Suprapubic skin (tissue), 4 donors: ENCODE measurements around the gene NFIB. TPM values are rescaled to one million over a fixed set of nuclear protein-coding genes. Genes with fewer than 3 reads are reported as not detected.

Experiments used
- DNase-seq, 2 donors: peaks; one replicate each; pipeline ENCODE4 v3.0.0-alpha.2; 2019; ENCODE audit warnings: low spot score in 2 of 2
- H3K27ac ChIP-seq: fragments of 200-600 bp; sonication (generic); one replicate; pipeline ENCODE4 v1.5.1; 2019
- H3K27me3 ChIP-seq: fragments of 200-600 bp; sonication (generic); one replicate; pipeline ENCODE4 v1.5.1; 2019
- H3K36me3 ChIP-seq: fragments of 200-600 bp; sonication (generic); one replicate; pipeline ENCODE4 v1.5.1; 2019
- H3K4me1 ChIP-seq: fragments of 200-600 bp; sonication (generic); one replicate; pipeline ENCODE4 v1.5.1; 2019
- H3K4me3 ChIP-seq: fragments of 200-600 bp; sonication (generic); one replicate; pipeline ENCODE4 v1.5.1; 2019; ENCODE audit warnings: mild to moderate bottlenecking
- H3K9me3 ChIP-seq: fragments of 200-600 bp; sonication (generic); one replicate; pipeline ENCODE4 v1.5.1; 2019
- EP300 ChIP-seq: sonication (generic); formaldehyde crosslinking; IDR thresholded peaks from one replicate; pipeline ENCODE4 v1.6.1; 2017; ENCODE audit warnings: antibody characterized with exemption
- POLR2A ChIP-seq, 2 donors: fragments of 450-650 bp; IDR thresholded peaks; one replicate each; pipeline ENCODE4 v1.6.1; 2017; ENCODE audit warnings: antibody characterized with exemption in 2 of 2, mild to moderate bottlenecking in 2 of 2, moderate library complexity in 2 of 2
- POLR2AphosphoS5 ChIP-seq, 3 donors: sonication (generic); formaldehyde crosslinking; IDR thresholded peaks; one replicate each; pipeline ENCODE4 v1.6.1; 2017; ENCODE audit warnings: antibody characterized with exemption in 3 of 3
- WGBS: methylation state at CpG from one replicate; pipeline ENCODE4 v1.1.5; 2018; 5-methylcytosine and 5-hydroxymethylcytosine counted together
- total RNA-seq, 4 donors: library from RNA; depleted of rRNA; stranded (reverse); fragments of >200 nt; gene quantifications; one replicate each; pipeline ENCODE4 v1.1.0, GENCODE V29; 2016
- TF ChIP-seq, protein P1 (sequence below), 2 donors: fragments of 200-600 bp in 1 of 2; fragments of 450-650 bp in 1 of 2; sonication (generic) in 1 of 2; IDR thresholded peaks; one replicate each; pipeline ENCODE4 v1.5.1; 2016 to 2019; ENCODE audit warnings: antibody characterized with exemption in 2 of 2, mild to moderate bottlenecking in 1 of 2, moderate library complexity in 1 of 2

Gene NFIB
- total RNA-seq, 4 donors from 2014 or later: 90.4 to 204 (median 112) TPM

GRCh38 chr9:14216612-14217194, 97.2 kb downstream of the NFIB start:
- no peak for DNase-seq
- no peak overlapping the region for H3K4me3 ChIP-seq
- WGBS: 93% methylated on average over 1 of the region's 1 CpG
- no peaks in the 10 kb centered on the region for H3K27me3 ChIP-seq
- H3K9me3 ChIP-seq: no peaks in the 10 kb centered on the region
- no peak overlapping the region for H3K27ac ChIP-seq
- H3K4me1 ChIP-seq: peaks cover 55% of the 10 kb centered on the region
- TF ChIP-seq POLR2A (IDR thresholded peaks at IDR 0.05) (no peak), EP300 (no peak), POLR2AphosphoS5 (IDR thresholded peaks at IDR 0.05) (no peak)
- TF ChIP-seq, protein P1, sequence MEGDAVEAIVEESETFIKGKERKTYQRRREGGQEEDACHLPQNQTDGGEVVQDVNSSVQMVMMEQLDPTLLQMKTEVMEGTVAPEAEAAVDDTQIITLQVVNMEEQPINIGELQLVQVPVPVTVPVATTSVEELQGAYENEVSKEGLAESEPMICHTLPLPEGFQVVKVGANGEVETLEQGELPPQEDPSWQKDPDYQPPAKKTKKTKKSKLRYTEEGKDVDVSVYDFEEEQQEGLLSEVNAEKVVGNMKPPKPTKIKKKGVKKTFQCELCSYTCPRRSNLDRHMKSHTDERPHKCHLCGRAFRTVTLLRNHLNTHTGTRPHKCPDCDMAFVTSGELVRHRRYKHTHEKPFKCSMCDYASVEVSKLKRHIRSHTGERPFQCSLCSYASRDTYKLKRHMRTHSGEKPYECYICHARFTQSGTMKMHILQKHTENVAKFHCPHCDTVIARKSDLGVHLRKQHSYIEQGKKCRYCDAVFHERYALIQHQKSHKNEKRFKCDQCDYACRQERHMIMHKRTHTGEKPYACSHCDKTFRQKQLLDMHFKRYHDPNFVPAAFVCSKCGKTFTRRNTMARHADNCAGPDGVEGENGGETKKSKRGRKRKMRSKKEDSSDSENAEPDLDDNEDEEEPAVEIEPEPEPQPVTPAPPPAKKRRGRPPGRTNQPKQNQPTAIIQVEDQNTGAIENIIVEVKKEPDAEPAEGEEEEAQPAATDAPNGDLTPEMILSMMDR (IDR thresholded peaks at IDR 0.05): no peak
- H3K36me3 ChIP-seq: no peaks in the 10 kb centered on the region

DNA sequence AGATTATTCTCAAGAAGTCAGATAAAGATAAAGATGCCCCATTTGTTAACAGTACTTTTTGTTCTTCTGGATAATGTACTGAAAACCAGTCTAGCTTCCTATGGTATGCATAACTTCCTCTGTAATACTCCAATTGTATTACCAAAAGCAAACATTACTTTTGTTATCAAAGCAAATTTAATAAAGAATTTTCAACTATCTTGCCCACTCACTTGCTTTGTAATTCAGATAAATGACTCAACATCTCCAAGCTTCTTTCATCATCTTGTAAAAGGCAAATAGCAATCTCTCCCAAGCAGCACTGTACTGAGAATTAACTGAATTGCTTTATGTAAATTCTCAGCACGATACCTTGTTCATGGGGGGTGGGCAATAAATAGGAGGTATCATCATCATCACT, 98.3 kb downstream of the NFIB start:
- no peaks in the 10 kb centered on the region for H3K9me3 ChIP-seq
- no peak overlapping the region for H3K4me3 ChIP-seq
- H3K36me3 ChIP-seq: no peaks in the 10 kb centered on the region
- WGBS: 83% methylated on average over 1 of the region's 1 CpG
- no peak for DNase-seq
- no peaks in the 10 kb centered on the region for H3K27me3 ChIP-seq
- H3K27ac ChIP-seq: no peak overlapping the region
- peaks cover 57% of the 10 kb centered on the region for H3K4me1 ChIP-seq
- TF ChIP-seq, protein P1 (IDR thresholded peaks at IDR 0.05): no peak
- TF ChIP-seq POLR2A (IDR thresholded peaks at IDR 0.05): no peak
- TF ChIP-seq POLR2AphosphoS5 (IDR thresholded peaks at IDR 0.05): no peak
- TF ChIP-seq EP300: no peak

DNA sequence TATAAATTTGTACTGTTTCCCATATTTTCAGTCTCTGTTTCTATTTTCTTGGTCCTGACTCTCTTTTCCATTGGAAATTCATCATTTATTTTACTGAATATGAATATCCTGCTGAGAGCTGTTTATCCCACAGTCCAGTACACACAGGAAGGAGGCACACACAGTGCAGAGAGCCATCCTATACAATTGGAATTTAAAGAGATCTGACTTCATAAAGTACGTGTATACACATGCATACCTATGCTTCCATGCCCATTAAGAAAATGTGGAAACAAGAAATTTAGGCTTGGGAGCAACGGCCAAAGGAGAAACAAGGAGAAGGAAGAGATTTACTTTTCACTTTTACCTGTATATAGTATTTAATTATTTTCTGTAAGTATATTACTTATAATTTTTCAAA, 99.2 kb downstream of the NFIB start:
- no peaks in the 10 kb centered on the region for H3K36me3 ChIP-seq
- no peaks in the 10 kb centered on the region for H3K27me3 ChIP-seq
- H3K27ac ChIP-seq: no peak overlapping the region
- no peak for TF ChIP-seq POLR2AphosphoS5 (IDR thresholded peaks at IDR 0.05)
- TF ChIP-seq, protein P1 (IDR thresholded peaks at IDR 0.05): no peak
- TF ChIP-seq POLR2A (IDR thresholded peaks at IDR 0.05): no peak
- no peak for TF ChIP-seq EP300
- DNase-seq: no peak
- H3K4me1 ChIP-seq: peaks cover 49% of the 10 kb centered on the region
- WGBS: 57% methylated on average over 2 of the region's 2 CpGs
- H3K4me3 ChIP-seq: no peak overlapping the region
- H3K9me3 ChIP-seq: no peaks in the 10 kb centered on the region

GRCh38 chr9:14214065-14214684, 99.8 kb downstream of the NFIB start:
- no peak for DNase-seq
- 93% methylated on average over 3 of the region's 3 CpGs for WGBS
- H3K27ac ChIP-seq: no peak overlapping the region
- TF ChIP-seq EP300 (no peak), POLR2A (IDR thresholded peaks at IDR 0.05) (no peak), POLR2AphosphoS5 (IDR thresholded peaks at IDR 0.05) (no peak)
- TF ChIP-seq, protein P1 (IDR thresholded peaks at IDR 0.05): no peak
- H3K4me3 ChIP-seq: no peak overlapping the region
- H3K36me3 ChIP-seq: no peaks in the 10 kb centered on the region
- H3K4me1 ChIP-seq: peaks cover 51% of the 10 kb centered on the region
- H3K9me3 ChIP-seq: no peaks in the 10 kb centered on the region
- no peaks in the 10 kb centered on the region for H3K27me3 ChIP-seq

DNA sequence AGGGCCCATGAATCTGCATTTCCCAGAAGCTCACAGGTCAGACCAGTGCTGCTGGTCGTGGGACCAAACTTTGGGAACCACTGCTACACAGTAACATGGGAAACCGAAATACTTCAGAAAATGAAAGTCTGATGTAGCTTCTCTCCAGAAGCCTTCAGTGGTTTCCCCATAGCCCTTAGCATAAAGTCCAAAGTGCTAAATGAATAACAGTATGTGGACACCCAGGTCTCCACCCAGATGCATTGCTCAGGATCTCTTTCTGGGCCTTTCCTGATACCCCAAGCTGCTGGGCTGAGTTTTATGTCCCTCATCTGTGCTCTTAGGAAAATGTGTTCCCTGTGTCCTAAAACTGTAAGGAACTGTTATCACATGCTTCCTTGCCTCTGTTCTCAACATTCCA, 100.4 kb downstream of the NFIB start:
- Histone ChIP-seq H3K4me3 (no peak overlapping the region), H3K4me1 (peaks cover 48% of the 10 kb centered on the region), H3K36me3 (no peaks in the 10 kb centered on the region), H3K9me3 (no peaks in the 10 kb centered on the region), H3K27ac (no peak overlapping the region), H3K27me3 (no peaks in the 10 kb centered on the region)
- 88% methylated on average over 2 of the region's 2 CpGs for WGBS
- TF ChIP-seq POLR2A (IDR thresholded peaks at IDR 0.05) (no peak), EP300 (no peak), POLR2AphosphoS5 (IDR thresholded peaks at IDR 0.05) (no peak)
- TF ChIP-seq, protein P1 (IDR thresholded peaks at IDR 0.05): no peak
- no peak for DNase-seq
